ENCODE measurements around the gene MLIP. TPM values are rescaled to one million over a fixed set of nuclear protein-coding genes. Genes with fewer than 3 reads are reported as not detected.

Gene MLIP
- total RNA-seq, 1 donor from 2014 or later = not detected

DNA sequence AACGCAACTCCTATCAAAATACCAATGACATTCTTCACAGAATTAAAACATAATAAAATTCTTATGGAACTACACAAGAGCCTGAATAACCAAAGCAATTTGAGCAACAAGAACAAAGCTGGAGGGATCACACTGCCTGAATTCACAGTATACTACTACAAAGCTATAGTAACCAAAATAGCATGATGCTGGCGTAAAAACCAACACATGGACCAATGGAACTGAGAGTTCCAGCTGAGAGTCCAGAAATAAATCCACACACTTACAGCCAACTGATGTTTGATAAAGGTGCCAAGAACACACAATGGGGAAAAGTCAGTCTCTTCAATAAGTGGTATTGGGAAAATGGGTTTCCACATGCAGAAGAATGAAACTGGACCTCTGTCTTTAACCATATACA is 6.9 kb downstream of the MLIP start:
- H3K4me3 Mint-ChIP-seq = no peak overlapping the region
- Histone ChIP-seq H3K9me3 (ENCODE audit: low read depth) (no peaks in the 10 kb centered on the region), H3K4me1 (peaks cover 3% of the 10 kb centered on the region), H3K4me3 (no peak overlapping the region), H3K79me2 (ENCODE audit: low read depth) (no peaks in the 10 kb centered on the region), H3K9ac (no peak overlapping the region), H3K27ac (no peak overlapping the region), H3F3A (ENCODE audit: low read depth) (no peaks in the 10 kb centered on the region), H3K27me3 (no peaks in the 10 kb centered on the region), H3K36me3 (no peaks in the 10 kb centered on the region), H3K4me2 (no peak overlapping the region), H4K20me1 (ENCODE audit: low read depth) (no peaks in the 10 kb centered on the region), H2AFZ (replicated peaks) (no peak overlapping the region)
- no peak for DNase-seq (ENCODE audit: low spot score)
- H3K4me1 Mint-ChIP-seq = no peaks in the 10 kb centered on the region
- peaks cover 6% of the 10 kb centered on the region for H3K27me3 Mint-ChIP-seq (ENCODE audit: insufficient read depth, low read depth)
- no peak overlapping the region for H3K27ac Mint-ChIP-seq
- H3K36me3 Mint-ChIP-seq = no peaks in the 10 kb centered on the region
- H3K9me3 Mint-ChIP-seq = peaks cover 6% of the 10 kb centered on the region
- no peak for TF ChIP-seq EZH2phosphoT487 (IDR thresholded peaks at IDR 0.05)
- no peak for TF ChIP-seq EZH2 (IDR thresholded peaks at IDR 0.05)

DNA sequence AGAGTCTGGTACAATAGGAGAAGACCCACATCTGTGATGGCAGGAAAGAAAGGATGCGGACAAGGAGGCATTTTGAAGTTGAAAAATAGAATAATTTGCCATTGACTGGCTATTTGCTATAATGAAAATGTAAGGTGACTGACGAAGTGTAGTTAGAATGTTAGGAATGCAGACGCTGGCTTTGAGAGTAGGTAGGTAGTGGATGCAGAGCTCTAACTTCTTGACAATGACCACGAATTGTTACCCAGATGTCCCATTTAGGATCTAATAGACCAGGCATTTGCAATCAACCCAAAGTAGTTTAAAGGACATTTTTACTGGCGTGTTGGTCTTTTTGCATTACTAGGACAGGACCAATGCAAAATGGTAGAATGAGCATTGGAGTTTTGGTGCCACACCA is 14.2 kb downstream of the MLIP start:
- peaks cover 2% of the 10 kb centered on the region for H3K27me3 Mint-ChIP-seq (ENCODE audit: insufficient read depth, low read depth)
- H3K9ac ChIP-seq = no peak overlapping the region
- H3K4me1 Mint-ChIP-seq = no peaks in the 10 kb centered on the region

DNA sequence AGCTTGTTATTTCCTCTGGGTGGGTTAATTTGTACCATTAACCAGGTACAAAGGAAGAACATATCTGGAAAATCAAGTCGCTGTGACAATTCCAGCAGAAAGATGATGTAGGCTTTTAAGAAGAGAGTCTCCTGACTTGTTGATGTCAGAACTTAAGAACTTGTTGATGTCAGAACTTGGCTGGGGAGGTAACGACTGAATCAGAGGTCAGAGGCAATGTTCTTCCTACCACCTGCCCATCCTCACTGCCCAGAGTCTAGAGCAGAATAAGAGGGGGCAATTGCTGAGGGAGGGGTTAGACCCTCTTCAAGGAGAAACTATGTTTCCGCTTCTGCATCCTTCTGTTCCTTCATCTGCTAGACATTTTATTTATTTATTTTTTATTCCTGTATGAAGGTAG is 18.9 kb downstream of the MLIP start:
- peaks cover 2% of the 10 kb centered on the region for H3K27me3 Mint-ChIP-seq (ENCODE audit: insufficient read depth, low read depth)
- Histone ChIP-seq H3K27ac (no peak overlapping the region), H2AFZ (replicated peaks) (no peak overlapping the region), H3F3A (ENCODE audit: low read depth) (no peaks in the 10 kb centered on the region), H4K20me1 (ENCODE audit: low read depth) (no peaks in the 10 kb centered on the region), H3K9ac (no peak overlapping the region), H3K4me1 (no peaks in the 10 kb centered on the region), H3K36me3 (no peaks in the 10 kb centered on the region), H3K79me2 (ENCODE audit: low read depth) (no peaks in the 10 kb centered on the region), H3K27me3 (no peaks in the 10 kb centered on the region), H3K4me3 (no peak overlapping the region), H3K9me3 (ENCODE audit: low read depth) (no peaks in the 10 kb centered on the region), H3K4me2 (no peak overlapping the region)
- no peak for DNase-seq (ENCODE audit: low spot score)
- no peak overlapping the region for H3K4me3 Mint-ChIP-seq
- no peak overlapping the region for H3K27ac Mint-ChIP-seq
- no peaks in the 10 kb centered on the region for H3K9me3 Mint-ChIP-seq
- TF ChIP-seq EZH2 (IDR thresholded peaks at IDR 0.05) (no peak), EZH2phosphoT487 (IDR thresholded peaks at IDR 0.05) (no peak)
- TF ChIP-seq, protein P1, sequence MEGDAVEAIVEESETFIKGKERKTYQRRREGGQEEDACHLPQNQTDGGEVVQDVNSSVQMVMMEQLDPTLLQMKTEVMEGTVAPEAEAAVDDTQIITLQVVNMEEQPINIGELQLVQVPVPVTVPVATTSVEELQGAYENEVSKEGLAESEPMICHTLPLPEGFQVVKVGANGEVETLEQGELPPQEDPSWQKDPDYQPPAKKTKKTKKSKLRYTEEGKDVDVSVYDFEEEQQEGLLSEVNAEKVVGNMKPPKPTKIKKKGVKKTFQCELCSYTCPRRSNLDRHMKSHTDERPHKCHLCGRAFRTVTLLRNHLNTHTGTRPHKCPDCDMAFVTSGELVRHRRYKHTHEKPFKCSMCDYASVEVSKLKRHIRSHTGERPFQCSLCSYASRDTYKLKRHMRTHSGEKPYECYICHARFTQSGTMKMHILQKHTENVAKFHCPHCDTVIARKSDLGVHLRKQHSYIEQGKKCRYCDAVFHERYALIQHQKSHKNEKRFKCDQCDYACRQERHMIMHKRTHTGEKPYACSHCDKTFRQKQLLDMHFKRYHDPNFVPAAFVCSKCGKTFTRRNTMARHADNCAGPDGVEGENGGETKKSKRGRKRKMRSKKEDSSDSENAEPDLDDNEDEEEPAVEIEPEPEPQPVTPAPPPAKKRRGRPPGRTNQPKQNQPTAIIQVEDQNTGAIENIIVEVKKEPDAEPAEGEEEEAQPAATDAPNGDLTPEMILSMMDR (IDR thresholded peaks at IDR 0.05) = no peak
- no peaks in the 10 kb centered on the region for H3K4me1 Mint-ChIP-seq
- H3K36me3 Mint-ChIP-seq = no peaks in the 10 kb centered on the region

More for the DNA sequence above, 14.2 kb downstream of the MLIP start:
- no peak overlapping the region for H2AFZ ChIP-seq (replicated peaks)
- no peak for TF ChIP-seq EZH2 (IDR thresholded peaks at IDR 0.05)
- no peak for TF ChIP-seq EZH2phosphoT487 (IDR thresholded peaks at IDR 0.05)
- TF ChIP-seq, protein P1 (IDR thresholded peaks at IDR 0.05) = no peak
- no peaks in the 10 kb centered on the region for H3K36me3 Mint-ChIP-seq
- no peaks in the 10 kb centered on the region for H4K20me1 ChIP-seq (ENCODE audit: low read depth)
- H3K4me1 ChIP-seq = no peaks in the 10 kb centered on the region
- H3F3A ChIP-seq (ENCODE audit: low read depth) = no peaks in the 10 kb centered on the region
- no peak overlapping the region for H3K4me2 ChIP-seq
- no peak overlapping the region for H3K27ac Mint-ChIP-seq
- no peaks in the 10 kb centered on the region for H3K9me3 Mint-ChIP-seq
- H3K36me3 ChIP-seq = no peaks in the 10 kb centered on the region
- no peak for DNase-seq (ENCODE audit: low spot score)
- H3K27ac ChIP-seq = no peak overlapping the region
- no peaks in the 10 kb centered on the region for H3K9me3 ChIP-seq (ENCODE audit: low read depth)
- no peaks in the 10 kb centered on the region for H3K27me3 ChIP-seq
- no peak overlapping the region for H3K4me3 Mint-ChIP-seq
- H3K79me2 ChIP-seq (ENCODE audit: low read depth) = no peaks in the 10 kb centered on the region
- H3K4me3 ChIP-seq = no peak overlapping the region

DNA sequence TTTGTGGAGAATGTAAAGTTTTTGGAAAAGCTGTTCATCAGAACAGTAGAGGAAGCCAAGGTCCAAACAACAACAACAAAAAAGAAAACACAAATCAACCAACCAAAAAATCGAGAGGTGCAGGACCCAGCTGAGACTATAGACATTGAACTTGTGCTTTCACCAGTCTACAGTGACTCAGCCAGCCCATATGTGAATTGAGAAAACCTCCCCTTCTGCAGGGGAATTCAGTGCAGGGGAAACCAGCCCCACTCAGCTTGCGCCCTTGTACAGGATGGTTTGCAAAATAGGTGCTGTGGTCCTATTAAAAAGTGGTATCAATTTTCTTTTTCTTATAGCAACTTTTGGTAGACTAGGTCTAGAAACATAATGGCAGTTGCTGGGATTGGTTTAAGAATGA is 21.3 kb downstream of the MLIP start:
- Mint-ChIP-seq H3K4me3 (no peak overlapping the region), H3K4me1 (no peaks in the 10 kb centered on the region), H3K36me3 (no peaks in the 10 kb centered on the region), H3K9me3 (no peaks in the 10 kb centered on the region), H3K27me3 (ENCODE audit: insufficient read depth, low read depth) (peaks cover 2% of the 10 kb centered on the region), H3K27ac (no peak overlapping the region)
- TF ChIP-seq, protein P1 (IDR thresholded peaks at IDR 0.05) = no peak
- TF ChIP-seq EZH2 (IDR thresholded peaks at IDR 0.05) (no peak), EZH2phosphoT487 (IDR thresholded peaks at IDR 0.05) (no peak)
- no peak overlapping the region for H3K4me2 ChIP-seq
- H3K27me3 ChIP-seq = no peaks in the 10 kb centered on the region
- H3K27ac ChIP-seq = no peak overlapping the region
- no peak overlapping the region for H3K9ac ChIP-seq
- no peaks in the 10 kb centered on the region for H3K36me3 ChIP-seq
- no peak for DNase-seq (ENCODE audit: low spot score)
- no peak overlapping the region for H3K4me3 ChIP-seq
- no peak overlapping the region for H2AFZ ChIP-seq (replicated peaks)
- no peaks in the 10 kb centered on the region for H3K9me3 ChIP-seq (ENCODE audit: low read depth)
- no peaks in the 10 kb centered on the region for H3F3A ChIP-seq (ENCODE audit: low read depth)
- no peaks in the 10 kb centered on the region for H4K20me1 ChIP-seq (ENCODE audit: low read depth)
- no peaks in the 10 kb centered on the region for H3K79me2 ChIP-seq (ENCODE audit: low read depth)
- H3K4me1 ChIP-seq = no peaks in the 10 kb centered on the region

Data from neural progenitor cell (in vitro differentiated cells).